GM12891 (cell line): ENCODE data around the gene ADH1C.
"Not testable (repeated sequence)": the region's sequence is repeated elsewhere in the genome, so short reads cannot be mapped to it uniquely, and the experiment has no call there.

Experiments used
- DNase-seq: peaks from one replicate; pipeline ENCODE4 v3.0.0; 2011; ENCODE audit warnings: low spot score; ENCODE audit not compliant: insufficient read length
- FAIRE-seq: peaks from 2 replicates; lab custom pipeline; 2011; peaks lifted over from hg19 to GRCh38; lab: Jason Lieb, UNC
- PAX5 ChIP-seq: IDR thresholded peaks from 2 replicates; pipeline ENCODE4 v1.6.1; 2011; ENCODE audit warnings: low read length, moderate library complexity, mild to moderate bottlenecking; ENCODE audit not compliant: insufficient read depth, severe bottlenecking
- POLR2A ChIP-seq: IDR thresholded peaks from 2 replicates; pipeline ENCODE4 v1.6.1; 2011; ENCODE audit warnings: low read depth, low read length, control low read depth
- POLR2AphosphoS5 ChIP-seq: IDR thresholded peaks from 2 replicates; pipeline ENCODE4 v1.6.1; 2011; ENCODE audit warnings: low read depth, low read length, control low read depth
- POU2F2 ChIP-seq: IDR thresholded peaks from 2 replicates; pipeline ENCODE4 v1.6.1; 2011; ENCODE audit warnings: low read depth, mild to moderate bottlenecking, control low read depth, low read length, moderate library complexity
- SPI1 ChIP-seq: IDR thresholded peaks from 2 replicates; pipeline ENCODE4 v1.6.1; 2011; ENCODE audit warnings: low read depth, low read length, control low read depth
- TAF1 ChIP-seq: IDR thresholded peaks from 2 replicates; pipeline ENCODE4 v1.6.1; 2011; ENCODE audit warnings: low read depth, low read length, control low read depth

The ADH1C gene

DNA sequence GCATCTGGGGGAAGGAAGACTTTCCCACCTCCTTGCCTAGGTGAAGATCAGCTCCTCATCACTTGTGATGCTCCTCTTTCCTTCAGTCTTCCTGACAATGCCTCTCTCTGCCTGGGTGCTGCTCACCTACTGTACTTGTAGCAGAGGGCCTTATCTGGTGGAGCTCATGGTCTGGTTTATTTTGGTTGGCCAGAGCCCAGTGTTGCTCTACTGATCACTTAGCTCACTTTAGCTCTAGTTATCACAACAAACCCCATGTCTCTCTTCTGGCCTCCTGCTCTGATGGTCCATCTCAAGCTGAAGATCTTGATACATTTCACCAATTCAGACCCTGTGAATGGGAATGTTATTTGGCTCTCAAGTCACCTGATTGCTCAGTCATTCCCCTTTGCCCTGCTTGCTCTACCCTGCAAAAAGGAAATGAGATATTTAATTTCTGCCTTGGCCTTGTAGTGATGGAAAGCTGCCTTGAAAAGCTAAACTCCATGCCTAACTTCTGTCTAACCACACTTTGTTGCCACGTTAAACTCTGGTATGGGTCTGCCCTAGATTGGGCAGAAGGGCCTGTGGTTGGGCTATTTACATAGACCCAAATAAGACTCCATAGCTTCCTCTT is 30.3 kb upstream of the ADH1C start:
- DNase-seq, result no peak
- FAIRE-seq, result no peak
- TF ChIP-seq POU2F2 (no peak), POLR2AphosphoS5 (no peak), POLR2A (no peak), TAF1 (no peak), SPI1 (no peak), PAX5 (no peak)

DNA sequence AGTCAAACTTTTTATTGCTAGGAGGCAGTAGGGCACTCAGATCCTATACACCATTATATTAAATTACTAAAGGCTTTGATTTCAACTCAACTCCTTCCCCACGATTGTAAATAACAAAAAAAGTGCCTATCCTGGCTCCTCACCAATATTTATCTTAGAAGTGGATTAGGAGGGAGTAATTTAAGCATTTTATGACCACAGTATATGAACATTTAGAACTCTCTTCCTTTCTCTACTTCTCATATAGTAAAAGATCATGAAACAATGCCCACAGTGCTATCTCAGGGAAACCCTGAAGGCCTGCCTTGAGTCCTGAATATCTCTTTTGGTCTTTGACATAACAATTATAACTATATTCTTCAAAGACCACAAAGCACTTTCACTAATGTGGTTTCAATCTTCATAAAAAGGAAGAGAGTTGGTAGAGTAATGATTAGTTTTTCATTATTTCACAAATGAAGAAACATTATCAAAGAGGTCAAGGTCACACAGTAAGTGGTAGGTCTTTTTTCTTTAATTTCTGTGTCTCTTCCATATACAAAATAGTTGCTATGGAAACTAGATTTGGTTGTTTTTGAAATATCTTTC is 29.1 kb upstream of the ADH1C start:
- TF ChIP-seq POLR2AphosphoS5 (no peak), SPI1 (no peak), POLR2A (no peak), TAF1 (no peak), POU2F2 (no peak), PAX5 (no peak)
- DNase-seq (no peak), FAIRE-seq (no peak)

DNA sequence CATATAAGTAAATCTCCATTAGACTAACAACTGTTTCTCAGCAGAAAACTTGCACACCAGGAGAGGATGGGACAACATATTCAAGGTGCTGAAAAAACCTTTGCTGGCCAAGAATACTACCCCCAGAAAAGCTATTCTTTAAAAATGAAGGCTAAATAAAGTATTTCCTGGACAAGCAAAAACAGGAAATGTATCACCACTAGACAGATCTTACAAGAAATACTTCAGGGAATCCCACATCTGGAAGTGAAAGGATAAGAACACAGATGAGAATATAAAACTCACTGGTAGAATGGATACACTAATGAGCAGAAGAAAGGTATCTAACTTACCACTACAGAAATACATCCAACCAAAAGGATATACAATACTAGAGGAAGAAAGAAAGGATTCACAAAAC is 27.0 kb upstream of the ADH1C start:
- no peak for FAIRE-seq
- TF ChIP-seq POLR2AphosphoS5, result no peak
- TF ChIP-seq POLR2A, result no peak
- no peak for TF ChIP-seq PAX5
- no peak for TF ChIP-seq SPI1

DNA sequence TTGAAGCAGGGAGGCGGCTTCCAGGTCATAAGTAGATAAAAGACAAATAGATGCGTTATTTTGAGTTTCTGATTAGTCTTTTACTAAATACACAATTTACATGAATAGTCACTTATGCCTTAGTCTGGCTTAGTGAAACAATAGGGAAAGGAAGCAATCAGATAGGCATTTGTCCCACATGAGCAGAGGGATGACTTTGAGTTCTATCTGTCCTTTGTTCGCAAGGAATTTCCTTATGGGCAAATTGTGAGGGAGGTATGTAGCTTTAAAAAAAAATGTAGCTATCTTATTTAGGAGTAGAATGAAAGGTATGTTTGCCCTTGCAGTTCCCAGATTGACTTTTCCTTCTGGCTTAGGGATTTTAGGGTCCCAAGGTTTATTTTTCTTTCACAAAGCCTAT is 26.3 kb upstream of the ADH1C start:
- FAIRE-seq (no peak), DNase-seq (no peak)
- TF ChIP-seq SPI1, result no peak
- no peak for TF ChIP-seq POLR2A
- TF ChIP-seq POU2F2, result no peak
- TF ChIP-seq TAF1, result no peak
- no peak for TF ChIP-seq PAX5
- no peak for TF ChIP-seq POLR2AphosphoS5

More for the DNA sequence above, 27.0 kb upstream of the ADH1C start:
- no peak for DNase-seq

DNA sequence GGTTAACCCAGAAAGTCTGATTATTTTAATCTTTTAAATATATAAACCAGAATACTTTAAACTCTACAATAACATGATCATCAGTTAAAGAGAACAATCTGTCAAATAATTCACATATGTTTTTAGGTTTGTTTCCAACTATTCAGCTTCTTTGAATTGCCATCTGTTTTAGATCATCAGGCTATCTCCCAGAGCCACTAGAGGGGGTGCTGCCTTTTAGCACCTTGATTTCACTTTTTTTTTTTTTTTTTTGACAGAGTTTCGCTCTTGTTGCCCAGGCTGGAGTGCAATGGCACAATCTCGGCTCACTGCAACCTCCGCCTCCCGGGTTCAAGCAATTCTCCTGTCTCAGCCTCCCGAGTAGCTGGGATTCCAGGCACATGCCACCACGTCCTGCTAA is 24.8 kb upstream of the ADH1C start:
- DNase-seq, FAIRE-seq: not testable (repeated sequence)

DNA sequence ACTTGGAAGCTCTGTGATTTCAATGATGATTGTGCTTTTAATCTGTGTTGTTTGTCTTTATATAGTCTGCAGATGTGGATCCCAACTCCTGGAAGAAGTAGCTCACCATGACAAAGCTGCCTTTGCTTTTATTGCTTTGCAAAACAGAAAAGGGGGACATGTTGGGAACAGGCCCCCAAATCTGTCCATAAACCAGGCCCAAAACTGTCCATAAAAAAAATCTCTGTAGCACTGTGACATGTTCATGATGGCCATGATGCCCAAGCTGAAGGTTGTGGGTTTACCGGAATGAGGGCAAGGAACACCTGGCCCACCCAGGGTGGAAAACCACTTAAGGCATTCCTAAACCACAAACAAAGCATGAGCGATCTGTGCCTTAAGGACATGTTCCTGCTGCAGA is 19.9 kb upstream of the ADH1C start:
- FAIRE-seq, DNase-seq: not testable (repeated sequence)

DNA sequence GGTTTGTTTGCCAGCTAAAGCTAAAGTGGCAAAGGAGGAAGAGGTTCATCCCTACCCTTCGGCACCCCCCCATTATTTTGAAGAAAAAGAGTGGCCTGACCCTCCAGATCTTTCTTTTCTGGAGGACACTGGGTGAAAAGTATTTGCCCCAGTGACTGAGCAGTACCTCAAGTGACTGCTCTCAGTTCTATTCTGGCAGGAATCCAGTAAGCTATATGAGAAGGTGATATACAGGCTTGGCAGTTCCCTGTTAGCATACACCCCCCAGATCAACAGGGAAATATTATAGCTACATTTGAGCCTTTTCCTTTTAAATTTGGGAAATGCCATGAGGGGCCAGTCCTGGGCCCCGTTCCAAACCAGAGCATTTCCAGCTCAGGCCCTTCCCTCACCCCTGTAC is 15.3 kb upstream of the ADH1C start:
- DNase-seq, FAIRE-seq: not testable (repeated sequence)

DNA sequence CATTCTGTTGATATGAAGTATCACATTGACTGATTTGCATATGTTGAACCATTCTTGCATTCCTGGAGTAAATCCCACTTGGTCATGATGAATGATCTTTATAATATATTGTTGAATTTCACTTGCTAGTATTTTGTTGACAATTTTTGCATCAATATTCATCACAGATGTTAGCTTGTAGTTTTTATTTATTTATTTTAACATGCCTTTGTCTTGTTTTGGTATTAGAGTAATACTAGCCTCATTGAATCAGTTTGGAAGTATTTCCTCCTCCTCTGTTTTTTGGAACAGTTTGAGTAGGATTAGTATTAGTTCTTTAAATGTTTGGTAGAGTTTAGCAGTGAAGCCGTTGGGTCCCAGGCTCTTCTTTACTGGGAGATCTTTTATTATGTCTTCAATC is 13.9 kb upstream of the ADH1C start:
- no peak for DNase-seq
- FAIRE-seq, result no peak
- TF ChIP-seq POU2F2 (no peak), POLR2AphosphoS5 (no peak), POLR2A (no peak), PAX5 (no peak), SPI1 (no peak), TAF1 (no peak)

DNA sequence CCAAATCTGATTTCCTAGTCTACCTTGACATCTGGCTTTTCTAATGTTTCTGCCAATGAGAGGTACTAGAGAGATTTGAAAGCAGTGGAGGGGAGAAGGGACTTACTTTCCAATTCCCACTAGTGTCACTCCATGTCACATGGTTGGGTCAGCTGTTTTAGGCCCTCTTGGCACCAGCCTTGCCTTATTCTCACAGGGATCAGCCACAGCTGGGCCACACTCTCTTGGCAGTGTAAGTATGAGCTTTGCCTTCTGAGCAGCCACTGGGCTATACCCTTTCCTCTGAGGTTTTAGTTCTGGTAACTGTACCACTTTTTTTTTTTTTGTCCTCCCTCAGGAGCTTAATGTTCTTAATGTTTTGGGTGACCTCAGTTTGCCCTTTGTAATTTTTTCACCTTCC is 10.2 kb upstream of the ADH1C start:
- no peak for FAIRE-seq
- TF ChIP-seq POLR2A (no peak), TAF1 (no peak), PAX5 (no peak), SPI1 (no peak), POU2F2 (no peak), POLR2AphosphoS5 (no peak)
- no peak for DNase-seq

DNA sequence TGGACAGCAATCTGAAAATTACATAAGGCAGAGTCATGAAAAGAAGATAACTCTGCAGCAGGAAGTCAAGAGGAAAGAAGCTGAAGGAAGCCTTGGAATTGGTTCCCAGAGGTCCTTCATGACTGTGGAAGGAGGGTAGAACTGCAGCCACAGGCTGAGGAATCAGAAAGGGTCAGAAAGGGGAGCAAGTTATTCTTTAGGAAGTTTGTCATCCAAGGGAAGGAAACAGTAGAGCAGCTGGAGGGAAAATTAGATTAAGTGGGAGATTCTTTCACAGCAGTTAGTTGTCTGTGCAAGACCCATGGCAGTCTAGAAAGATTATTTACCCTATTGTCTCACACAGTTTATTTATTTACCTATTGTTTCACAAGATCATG is 9.3 kb upstream of the ADH1C start:
- TF ChIP-seq PAX5 (no peak), SPI1 (no peak), TAF1 (no peak), POU2F2 (no peak), POLR2AphosphoS5 (no peak), POLR2A (no peak)
- FAIRE-seq, result no peak
- DNase-seq, result no peak

DNA sequence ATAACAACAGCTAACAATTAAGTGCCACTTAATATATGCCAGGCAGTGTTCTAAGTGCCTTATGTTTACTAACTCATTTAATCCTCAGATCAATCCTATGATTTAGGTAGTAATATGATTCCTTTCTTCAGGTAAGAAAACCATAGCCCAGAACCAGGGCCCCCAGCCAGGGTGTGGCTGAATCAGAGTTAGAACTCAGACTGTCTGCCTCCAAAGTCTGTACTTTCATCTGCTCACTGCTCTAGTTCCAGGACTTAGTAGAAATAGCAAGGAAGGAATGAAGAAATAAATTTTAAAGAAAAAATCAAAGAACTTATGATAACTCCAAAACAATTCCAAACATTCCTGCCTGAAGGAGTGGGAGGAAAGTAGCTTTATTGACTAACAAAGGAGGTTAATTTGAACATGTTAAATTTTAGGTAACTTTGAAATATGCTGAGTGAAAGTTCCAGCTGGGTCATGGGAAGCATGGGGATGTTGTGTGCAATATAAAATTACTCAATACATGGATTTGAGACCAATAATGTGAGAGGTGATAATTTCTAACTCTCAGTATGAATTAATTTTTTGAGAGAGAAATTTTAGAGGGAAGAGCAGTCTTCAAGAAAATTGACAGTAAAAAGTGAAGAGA is 8.8 kb upstream of the ADH1C start:
- DNase-seq, result no peak
- TF ChIP-seq POLR2AphosphoS5 (no peak), PAX5 (no peak), SPI1 (no peak), POU2F2 (no peak), TAF1 (no peak), POLR2A (no peak)
- FAIRE-seq, result no peak
